Measurements from ENCODE around the gene OR56B4.
"Not testable (repeated sequence)": the region's sequence is repeated elsewhere in the genome, so short reads cannot be mapped to it uniquely, and the experiment has no call there.

The OR56B4 gene

GRCh38 chr11:6107384-6107783 lies at the start of gene OR56B4:
Gene OR56B4 (plus strand): TSS chr11:6107684. CDS start chr11:6107779, 95 bp downstream.
- not testable (repeated sequence) for DNase-seq

- DNase-seq, result no peak
Observed at GRCh38 chr11:6061475-6061874, 46.0 kb upstream of the OR56B4 start.

GRCh38 chr11:6062691-6063358 lies 44.7 kb upstream of the OR56B4 start:
- no peak for DNase-seq

GRCh38 chr11:6067502-6067901 lies 40.0 kb upstream of the OR56B4 start:
- no peak for DNase-seq

- not testable (repeated sequence) for DNase-seq
Observed at GRCh38 chr11:6076443-6076842, 31.0 kb upstream of the OR56B4 start.

GRCh38 chr11:6077723-6078122 lies 29.8 kb upstream of the OR56B4 start:
- no peak for DNase-seq

- no peak for DNase-seq
Observed at GRCh38 chr11:6079463-6079862, 28.0 kb upstream of the OR56B4 start.

GRCh38 chr11:6083129-6083528 lies 24.4 kb upstream of the OR56B4 start:
- no peak for DNase-seq

GRCh38 chr11:6084587-6084986 lies 22.9 kb upstream of the OR56B4 start:
- DNase-seq, result no peak

- no peak for DNase-seq
Observed at GRCh38 chr11:6094186-6094585, 13.3 kb upstream of the OR56B4 start.

- DNase-seq, result no peak
Observed at GRCh38 chr11:6095798-6096197, 11.7 kb upstream of the OR56B4 start.

- DNase-seq, result no peak
Observed at GRCh38 chr11:6096417-6096816, 11.1 kb upstream of the OR56B4 start.

GRCh38 chr11:6099577-6099976 lies 7.9 kb upstream of the OR56B4 start:
- DNase-seq, result no peak

GRCh38 chr11:6110011-6110410 lies 2.5 kb downstream of the OR56B4 start:
- no peak for DNase-seq

GRCh38 chr11:6111673-6112072 lies 4.2 kb downstream of the OR56B4 start:
- no peak for DNase-seq

- no peak for DNase-seq
Observed at GRCh38 chr11:6116638-6117037, 9.2 kb downstream of the OR56B4 start.

GRCh38 chr11:6124245-6124644 lies 16.8 kb downstream of the OR56B4 start:
- no peak for DNase-seq

GRCh38 chr11:6127881-6128280 lies 20.4 kb downstream of the OR56B4 start:
- no peak for DNase-seq

- DNase-seq, result no peak
Observed at GRCh38 chr11:6129011-6129410, 21.5 kb downstream of the OR56B4 start.

- DNase-seq, result no peak
Observed at GRCh38 chr11:6129635-6130034, 22.2 kb downstream of the OR56B4 start.

- DNase-seq, result no peak
Observed at GRCh38 chr11:6132431-6132830, 24.9 kb downstream of the OR56B4 start.

GRCh38 chr11:6135936-6136335 lies 28.5 kb downstream of the OR56B4 start:
- DNase-seq, result not testable (repeated sequence)

GRCh38 chr11:6142936-6143335 lies 35.5 kb downstream of the OR56B4 start:
- DNase-seq, result no peak

GRCh38 chr11:6143737-6144136 lies 36.3 kb downstream of the OR56B4 start:
- DNase-seq, result not testable (repeated sequence)

GRCh38 chr11:6151117-6151516 lies 43.6 kb downstream of the OR56B4 start:
- no peak for DNase-seq

Data from activated effector memory CD4-positive, alpha-beta T cell treated with anti-CD3 and anti-CD28 coated beads, Interleukin-2, amount 50 U/mL, for 16 hours (primary cell).